NT2/D1 (cell line): Measurements from ENCODE around the gene SDK1.

Source experiments
- DNase-seq: peaks from one replicate; pipeline ENCODE4 v3.0.0-alpha.2; 2011; ENCODE audit warnings: low read depth, low spot score
- H3K27me3 ChIP-seq: 2 replicates; pipeline ENCODE4 v1.6.0; 2011; ENCODE audit warnings: mild to moderate bottlenecking; ENCODE audit not compliant: insufficient read length, insufficient read depth
- H3K36me3 ChIP-seq: 2 replicates; pipeline ENCODE4 v1.6.1; 2011; ENCODE audit warnings: mild to moderate bottlenecking, low read length, mixed read lengths; ENCODE audit not compliant: insufficient read depth, insufficient read length
- H3K4me1 ChIP-seq: 2 replicates; pipeline ENCODE4 v1.5.1; 2011; ENCODE audit not compliant: insufficient read depth, insufficient read length
- H3K4me3 ChIP-seq: 2 replicates; pipeline ENCODE4 v1.5.1; 2011; ENCODE audit warnings: low read depth; ENCODE audit not compliant: insufficient read length
- H3K9ac ChIP-seq: 2 replicates; pipeline ENCODE4 v1.6.0; 2011; ENCODE audit warnings: low read depth; ENCODE audit not compliant: insufficient read length
- H3K9me3 ChIP-seq: 2 replicates; pipeline ENCODE4 v1.5.1; 2011; ENCODE audit warnings: mild to moderate bottlenecking, low read length; ENCODE audit not compliant: insufficient read depth
- SUZ12 ChIP-seq: IDR thresholded peaks from 2 replicates; pipeline ENCODE4 v1.6.1; 2011; ENCODE audit not compliant: insufficient read length, insufficient read depth; ENCODE audit errors: extremely low read depth
- YY1 ChIP-seq: IDR thresholded peaks from 2 replicates; pipeline ENCODE4 v1.6.1; 2011; ENCODE audit not compliant: insufficient read length, insufficient read depth
- ZNF274 ChIP-seq: IDR thresholded peaks from 2 replicates; pipeline ENCODE4 v1.6.1; 2011; ENCODE audit warnings: mild to moderate bottlenecking, low read depth, low read length

Gene SDK1

GRCh38 chr7:3880228-3880987 lies 579.4 kb downstream of the SDK1 start:
- no peaks in the 10 kb centered on the region for H3K27me3 ChIP-seq
- TF ChIP-seq YY1, result no peak
- no peak for TF ChIP-seq ZNF274
- TF ChIP-seq SUZ12, result no peak
- DNase-seq, result no peak
- no peaks in the 10 kb centered on the region; the same call in 1 of the 2 replicates for H3K9me3 ChIP-seq
- H3K9ac ChIP-seq, result no peak overlapping the region
- H3K4me1 ChIP-seq, result no peaks in the 10 kb centered on the region
- H3K4me3 ChIP-seq, result no peak overlapping the region
- no peaks in the 10 kb centered on the region for H3K36me3 ChIP-seq

- TF ChIP-seq YY1 (no peak), SUZ12 (no peak), ZNF274 (no peak)
- Histone ChIP-seq H3K36me3 (no peaks in the 10 kb centered on the region), H3K9me3 (no peaks in the 10 kb centered on the region; the same call in 1 of the 2 replicates), H3K9ac (no peak overlapping the region), H3K4me3 (no peak overlapping the region), H3K4me1 (no peaks in the 10 kb centered on the region), H3K27me3 (no peaks in the 10 kb centered on the region)
- no peak for DNase-seq
Observed at GRCh38 chr7:3882782-3883181, 581.7 kb downstream of the SDK1 start.

- H3K36me3 ChIP-seq, result no peaks in the 10 kb centered on the region
- H3K4me3 ChIP-seq, result no peak overlapping the region
- H3K9me3 ChIP-seq, result no peaks in the 10 kb centered on the region; the same call in 1 of the 2 replicates
- TF ChIP-seq SUZ12 (no peak), ZNF274 (no peak), YY1 (no peak)
- no peaks in the 10 kb centered on the region for H3K4me1 ChIP-seq
- no peaks in the 10 kb centered on the region for H3K27me3 ChIP-seq
- H3K9ac ChIP-seq, result no peak overlapping the region
- DNase-seq, result no peak
Observed at GRCh38 chr7:3884543-3884942, 583.5 kb downstream of the SDK1 start.

DNA sequence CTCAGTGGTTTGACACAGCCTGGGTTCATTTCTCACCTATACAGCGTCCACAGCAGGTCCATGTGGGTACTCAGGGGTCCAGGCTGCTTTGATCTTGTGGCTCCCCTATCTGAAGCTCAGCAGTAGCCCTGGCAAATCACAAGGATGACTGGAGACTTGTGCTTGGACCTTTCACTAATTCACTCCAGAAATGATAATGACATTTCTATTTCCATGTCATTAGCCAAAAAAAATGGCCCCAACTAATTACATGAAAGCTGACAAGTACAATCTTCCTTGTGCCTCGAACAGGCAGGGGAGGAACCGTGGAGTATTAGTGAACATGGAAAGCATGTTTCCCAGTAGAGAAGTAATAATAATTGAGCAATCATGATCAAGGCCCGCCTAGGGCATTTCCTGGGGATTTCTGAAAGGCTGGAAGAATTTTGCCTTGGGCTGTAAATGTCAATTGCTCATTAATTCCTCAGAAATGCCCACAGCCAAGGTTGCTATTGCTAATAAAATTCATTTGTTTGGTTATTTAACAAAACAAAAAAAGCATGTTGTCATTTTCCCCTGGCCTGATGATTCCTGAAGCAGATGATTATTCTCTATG lies 586.1 kb downstream of the SDK1 start:
- no peaks in the 10 kb centered on the region for H3K27me3 ChIP-seq
- no peaks in the 10 kb centered on the region for H3K4me1 ChIP-seq
- no peak overlapping the region for H3K4me3 ChIP-seq
- H3K36me3 ChIP-seq, result no peaks in the 10 kb centered on the region
- no peaks in the 10 kb centered on the region for H3K9me3 ChIP-seq
- DNase-seq, result no peak
- TF ChIP-seq YY1 (no peak), SUZ12 (no peak), ZNF274 (no peak)
- H3K9ac ChIP-seq, result no peak overlapping the region

DNA sequence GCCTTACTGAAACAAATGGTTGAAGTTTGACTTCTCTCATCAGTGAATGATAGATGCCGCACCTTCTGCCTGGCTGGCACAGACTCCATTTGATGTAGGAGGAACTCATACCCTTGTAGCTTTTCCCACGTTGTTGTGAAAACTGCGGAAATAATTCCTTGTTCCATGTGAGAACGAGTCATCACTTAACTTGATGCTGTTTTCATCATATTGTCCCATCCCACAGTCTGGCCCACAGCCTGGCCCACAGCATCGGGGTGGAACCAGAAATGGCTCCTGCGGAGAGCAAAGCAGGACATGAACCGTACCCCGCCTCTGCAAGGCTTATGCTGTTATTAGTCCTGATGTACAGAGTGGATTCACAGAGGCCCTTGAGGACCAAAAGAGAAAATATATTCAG lies 587.0 kb downstream of the SDK1 start:
- Histone ChIP-seq H3K4me1 (no peaks in the 10 kb centered on the region), H3K9ac (no peak overlapping the region), H3K36me3 (no peaks in the 10 kb centered on the region), H3K4me3 (no peak overlapping the region), H3K9me3 (no peaks in the 10 kb centered on the region), H3K27me3 (no peaks in the 10 kb centered on the region)
- TF ChIP-seq SUZ12 (no peak), ZNF274 (no peak), YY1 (no peak)
- no peak for DNase-seq

- Histone ChIP-seq H3K36me3 (no peaks in the 10 kb centered on the region), H3K4me3 (no peak overlapping the region), H3K4me1 (no peaks in the 10 kb centered on the region), H3K9ac (no peak overlapping the region), H3K9me3 (no peaks in the 10 kb centered on the region), H3K27me3 (no peaks in the 10 kb centered on the region)
- no peak for DNase-seq
- TF ChIP-seq SUZ12 (no peak), YY1 (no peak), ZNF274 (no peak)
Observed at GRCh38 chr7:3892157-3892556, 591.1 kb downstream of the SDK1 start.

DNA sequence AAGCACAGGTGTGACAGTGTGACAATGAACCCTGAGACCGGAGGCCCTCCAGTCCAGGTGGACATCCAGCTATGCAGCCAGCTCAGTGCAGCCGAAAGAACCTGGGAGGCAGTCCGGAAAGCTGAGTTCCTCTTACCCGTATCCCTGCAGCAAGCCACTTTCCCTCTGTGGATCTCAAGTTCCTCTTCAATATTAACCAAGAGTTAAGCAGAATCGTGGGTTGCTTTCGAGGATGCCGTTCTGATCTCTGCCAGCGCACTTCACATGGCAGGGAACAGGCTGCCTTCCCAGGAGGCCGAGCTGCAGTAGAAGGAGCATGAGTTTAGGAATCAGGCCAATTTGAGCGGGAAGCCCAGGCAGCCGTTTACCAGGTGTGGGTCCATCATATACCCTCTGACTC lies 591.6 kb downstream of the SDK1 start:
- H3K27me3 ChIP-seq, result no peaks in the 10 kb centered on the region
- TF ChIP-seq ZNF274 (no peak), SUZ12 (no peak), YY1 (no peak)
- no peak for DNase-seq
- no peak overlapping the region for H3K9ac ChIP-seq
- no peak overlapping the region for H3K4me3 ChIP-seq
- H3K9me3 ChIP-seq, result no peaks in the 10 kb centered on the region
- no peaks in the 10 kb centered on the region for H3K4me1 ChIP-seq
- H3K36me3 ChIP-seq, result no peaks in the 10 kb centered on the region
